GM21390 (cell line): ENCODE data around the gene ZNF440.
"Not testable (repeated sequence)": the region's sequence is repeated elsewhere in the genome, so short reads cannot be mapped to it uniquely, and the experiment has no call there.

Experiments
- ATAC-seq: cut with Tn5 transposase; IDR thresholded peaks from one replicate; pipeline ENCODE4 v1.9.1; 2021; ENCODE audit not compliant: unreplicated experiment

The ZNF440 gene

DNA sequence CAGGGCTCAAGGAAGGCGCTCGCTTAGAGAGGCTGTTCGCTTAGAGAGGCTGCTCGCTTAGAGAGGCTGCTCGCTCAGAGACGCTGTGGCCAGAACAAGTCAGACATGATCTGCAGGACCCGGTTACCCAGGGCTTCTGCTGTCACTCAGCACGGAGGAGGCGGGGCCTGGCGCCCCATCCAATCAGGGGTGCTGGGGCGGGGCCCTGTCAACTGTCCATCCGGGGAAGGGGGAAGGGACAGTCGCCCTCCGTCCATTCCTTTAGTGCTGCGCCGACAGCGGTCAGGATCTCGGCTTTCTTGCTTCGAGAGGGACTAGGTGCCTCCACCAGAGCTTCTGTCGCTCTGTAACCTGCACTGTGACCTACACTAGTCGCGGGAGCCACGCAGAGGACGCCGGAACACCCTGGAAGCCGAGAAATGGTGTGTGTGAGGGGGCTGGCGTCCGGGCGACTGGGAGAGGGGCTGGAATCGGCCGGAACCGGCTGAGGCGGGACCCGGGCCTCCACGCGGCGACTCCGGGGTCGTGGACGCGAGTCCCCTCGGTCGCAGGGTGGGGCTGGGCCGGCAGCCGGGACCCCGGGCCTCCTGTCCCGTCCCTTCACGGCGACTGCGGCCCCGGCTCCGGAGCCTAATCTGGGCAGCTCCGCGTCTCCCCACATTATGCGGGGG is at the start of gene ZNF440:
ZNF440 (plus strand) TSS at position 245 of the 671 bp plus-strand sequence; CDS start at position 420, 175 bp downstream.
- peak; percentile 97 for ATAC-seq

DNA sequence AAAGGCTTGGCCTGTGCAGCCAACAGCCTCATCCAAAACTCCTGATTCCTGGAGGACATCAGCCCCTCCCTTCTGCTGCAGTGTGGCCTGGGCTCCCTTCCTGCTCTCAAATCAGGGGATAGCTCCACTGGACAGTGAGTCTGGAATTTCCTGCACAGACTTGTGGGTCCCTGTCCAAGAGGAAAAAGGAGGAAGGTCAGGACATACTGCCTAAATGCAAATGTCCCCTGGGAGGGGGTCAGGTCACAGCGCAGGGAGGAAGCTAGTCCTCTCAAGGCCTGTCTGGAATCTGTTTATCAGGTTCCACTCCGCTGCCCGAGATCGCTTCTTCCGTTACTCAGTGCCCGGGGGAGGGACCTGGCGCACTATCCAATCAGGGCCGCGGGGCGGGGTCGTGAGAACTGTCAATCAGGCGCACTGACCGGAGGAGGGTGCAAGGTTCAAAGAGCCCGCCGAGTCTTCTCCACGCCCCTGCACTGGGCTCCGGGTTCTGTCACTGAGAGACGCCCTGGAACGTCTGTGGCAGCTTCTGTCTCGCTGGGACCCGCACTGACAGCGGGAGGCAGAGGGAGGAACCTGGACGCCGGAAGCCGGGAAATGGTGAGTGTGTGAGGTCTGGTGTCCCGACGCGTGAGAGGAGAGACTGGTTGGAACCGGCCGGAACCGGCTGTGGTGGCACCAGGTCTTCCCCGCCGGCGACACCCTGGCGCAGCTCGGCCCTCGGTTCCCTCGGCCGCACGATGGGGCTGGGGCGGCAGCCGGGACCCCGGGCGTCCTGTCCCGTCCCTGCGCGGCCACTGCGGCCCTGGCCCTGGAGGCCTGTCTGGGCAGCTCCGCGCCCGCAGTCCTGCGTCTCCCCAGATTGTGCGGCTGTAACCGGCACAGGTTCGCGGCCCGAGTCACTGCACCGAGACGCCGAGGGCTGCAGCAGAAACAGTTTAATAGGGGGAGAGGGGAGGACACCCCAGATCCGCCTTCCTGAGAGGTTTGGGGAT is 47.2 kb upstream of the ZNF440 start, which contains the start of gene ZNF441:
ZNF441 (plus strand) TSS at position 404 of the 995 bp plus-strand sequence; CDS start at position 598, 194 bp downstream.
- peak; percentile 88 for ATAC-seq

DNA sequence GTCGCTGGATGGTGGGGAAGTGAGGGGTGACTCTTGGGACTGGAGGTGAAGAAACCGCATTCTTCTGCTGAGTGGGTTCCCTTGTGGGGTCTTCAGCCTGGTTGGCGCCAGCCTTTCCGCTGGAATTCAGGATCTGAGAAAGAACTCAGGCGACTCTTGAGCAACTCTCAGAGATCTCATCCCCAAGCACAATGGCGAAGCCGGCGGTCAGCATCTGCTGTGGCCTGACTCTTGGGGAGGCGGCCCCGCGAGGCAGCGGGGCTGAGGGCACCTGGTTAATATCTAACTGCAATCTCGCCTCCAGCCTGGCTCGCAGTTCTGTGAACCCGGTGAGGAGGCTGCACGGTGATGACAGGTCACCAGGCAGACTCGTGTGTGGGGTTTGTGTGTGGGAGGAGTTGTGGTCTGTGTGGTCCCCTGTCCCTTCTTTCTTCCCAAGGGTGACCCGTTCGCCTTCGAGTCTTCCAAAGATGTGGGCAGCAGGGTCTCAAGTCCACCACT is 46.4 kb upstream of the ZNF440 start:
- ATAC-seq: peak; percentile 6

- no peak for ATAC-seq
These were observed 44.1 kb upstream of the ZNF440 start for GRCh38 chr19:11769995-11770394.

- not testable (repeated sequence) for ATAC-seq
These were observed 42.6 kb upstream of the ZNF440 start for GRCh38 chr19:11771520-11771919.

GRCh38 chr19:11776669-11777068 is 37.4 kb upstream of the ZNF440 start:
- ATAC-seq: not testable (repeated sequence)

DNA sequence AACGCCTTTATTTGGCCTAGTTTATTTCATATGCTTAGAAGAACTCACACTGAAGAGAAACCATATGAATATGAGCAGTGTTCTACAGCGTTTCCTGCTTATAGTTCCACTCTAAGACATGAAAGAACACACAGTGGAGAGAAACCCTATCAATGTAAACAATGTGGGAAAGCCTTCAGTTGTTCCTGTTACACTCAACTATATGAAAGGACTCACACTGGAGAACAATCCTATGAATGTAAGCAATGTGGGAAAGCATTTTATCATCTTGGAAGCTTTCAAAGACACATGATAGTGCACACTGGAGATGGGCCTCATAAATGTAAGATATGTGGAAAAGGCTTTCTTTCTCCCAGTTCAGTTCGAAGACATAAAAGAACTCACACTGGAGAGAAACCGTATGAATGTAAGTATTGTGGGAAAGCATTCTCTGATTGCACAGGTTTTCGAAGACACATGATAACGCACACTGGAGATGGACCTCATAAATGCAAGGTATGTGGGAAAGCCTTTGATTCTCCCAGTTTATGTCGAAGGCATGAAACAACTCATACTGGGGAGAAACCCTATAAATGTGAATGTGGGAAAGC is 33.5 kb upstream of the ZNF440 start:
- ATAC-seq: no peak

DNA sequence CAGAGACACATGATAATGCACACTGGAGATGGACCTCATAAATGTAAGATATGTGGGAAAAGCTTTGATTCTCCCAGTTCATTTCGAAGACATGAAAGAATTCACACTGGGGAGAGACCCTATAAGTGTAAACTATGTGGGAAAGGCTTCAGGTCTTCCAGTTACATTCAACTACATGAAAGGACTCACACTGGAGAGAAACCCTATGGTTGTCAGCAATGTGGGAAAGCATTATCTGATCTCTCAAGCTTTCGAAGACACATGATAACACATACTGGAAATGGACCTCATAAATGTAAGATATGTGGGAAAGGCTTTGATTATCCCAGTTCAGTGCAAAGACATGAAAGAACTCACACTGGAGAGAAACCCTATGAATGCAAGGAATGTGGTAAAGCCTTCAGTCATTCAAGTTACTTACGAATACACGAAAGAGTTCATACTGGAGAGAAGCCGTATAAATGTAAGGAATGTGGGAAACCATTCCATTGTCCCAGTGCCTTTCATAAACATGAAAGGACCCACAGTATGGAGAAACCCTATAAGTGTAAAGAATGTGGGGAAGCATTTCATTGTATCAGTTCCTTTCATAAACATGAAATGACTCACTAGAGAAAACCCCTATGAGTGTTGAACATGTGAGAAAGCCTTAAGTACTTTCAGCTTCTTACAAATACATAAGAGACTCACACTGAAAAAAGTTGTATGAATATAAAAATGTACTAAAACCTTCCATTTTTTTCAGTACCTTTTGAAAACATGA is 32.6 kb upstream of the ZNF440 start:
- no peak for ATAC-seq

- ATAC-seq: no peak
These were observed 30.3 kb upstream of the ZNF440 start for GRCh38 chr19:11783767-11784166.

DNA sequence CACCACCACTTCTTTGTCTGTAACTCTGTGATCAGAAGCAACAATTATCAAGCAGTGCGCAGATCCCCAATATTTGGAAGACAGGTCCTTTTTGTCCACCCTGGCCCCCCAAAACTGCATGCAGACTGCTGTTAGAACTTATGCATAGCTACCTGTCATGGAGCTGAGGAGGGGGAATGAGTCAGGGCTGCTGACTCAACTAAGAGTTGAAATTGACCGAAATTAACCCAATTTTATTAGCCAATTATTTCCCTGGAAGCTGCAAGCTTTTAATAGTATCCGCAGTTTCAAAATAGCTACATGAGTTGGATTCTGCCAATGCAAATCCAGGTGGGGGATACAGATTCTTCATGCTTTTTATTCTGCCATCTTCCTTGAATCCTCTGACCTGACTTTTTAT is 29.7 kb upstream of the ZNF440 start:
- no peak for ATAC-seq

DNA sequence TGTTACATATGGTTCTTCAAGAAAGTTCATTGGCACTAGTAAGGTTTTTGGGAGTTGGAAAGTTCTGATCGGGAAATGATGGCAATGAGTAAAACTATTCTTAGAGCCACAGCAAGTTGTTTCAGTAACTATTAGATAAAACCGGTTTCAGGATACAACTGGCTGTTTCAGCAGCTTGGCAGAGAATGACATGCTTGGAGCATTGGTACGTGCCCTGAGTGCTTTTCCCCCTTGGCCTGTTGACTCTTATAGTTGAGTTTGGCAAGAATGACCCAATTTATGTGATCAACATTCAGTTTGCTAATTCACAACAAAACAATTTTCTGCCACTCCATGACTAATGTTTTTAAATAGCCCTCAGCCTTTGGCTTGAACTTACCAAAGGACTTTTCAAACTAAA is 26.5 kb upstream of the ZNF440 start:
- ATAC-seq: no peak

DNA sequence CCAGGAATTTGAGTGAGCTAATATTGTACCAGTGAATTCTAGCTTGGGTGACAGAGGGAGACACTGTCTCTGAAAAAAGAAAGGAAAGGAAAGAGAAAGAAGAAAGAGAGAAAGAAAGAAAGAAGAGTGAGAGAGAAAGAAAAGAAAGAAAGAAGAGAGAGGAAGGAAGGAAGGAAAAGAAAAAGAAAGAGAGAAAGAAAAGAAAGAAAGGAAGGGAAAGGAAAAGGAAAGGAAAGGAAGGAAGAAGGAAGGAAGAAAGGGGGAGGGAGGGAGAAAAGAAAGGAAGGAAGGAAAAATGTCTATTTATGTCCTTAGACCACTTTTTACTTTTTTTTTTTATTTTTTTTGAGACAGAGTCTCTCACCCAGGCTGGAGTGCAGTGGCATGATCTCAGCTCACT is 21.1 kb upstream of the ZNF440 start:
- ATAC-seq: no peak

DNA sequence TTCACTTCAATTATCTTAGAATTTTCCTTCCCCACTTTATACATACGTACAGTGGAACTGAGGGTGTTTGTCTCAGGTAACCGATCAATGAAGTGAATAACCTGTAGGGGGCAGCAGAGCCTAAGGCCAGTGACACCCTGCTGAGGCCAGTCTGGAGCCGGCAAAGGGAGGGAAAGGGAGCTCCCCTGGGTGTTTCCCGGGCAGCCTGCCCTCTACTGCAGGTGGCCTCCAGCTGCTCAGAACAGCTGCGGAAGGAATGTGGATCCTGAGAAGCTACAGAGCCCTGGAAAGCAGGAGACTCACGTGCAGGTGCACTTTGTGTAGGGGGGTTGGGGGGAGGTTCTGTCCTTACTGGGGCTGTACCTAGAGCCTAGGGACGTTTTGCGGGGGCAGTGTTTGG is 16.6 kb upstream of the ZNF440 start:
- no peak for ATAC-seq

- ATAC-seq: peak; percentile 94
These were observed 15.4 kb upstream of the ZNF440 start, which contains the start of gene ZNF491 for GRCh38 chr19:11798391-11799330. Gene ZNF491 (plus strand): TSS chr19:11798523. CDS start chr19:11805954, 7,431 bp downstream.

DNA sequence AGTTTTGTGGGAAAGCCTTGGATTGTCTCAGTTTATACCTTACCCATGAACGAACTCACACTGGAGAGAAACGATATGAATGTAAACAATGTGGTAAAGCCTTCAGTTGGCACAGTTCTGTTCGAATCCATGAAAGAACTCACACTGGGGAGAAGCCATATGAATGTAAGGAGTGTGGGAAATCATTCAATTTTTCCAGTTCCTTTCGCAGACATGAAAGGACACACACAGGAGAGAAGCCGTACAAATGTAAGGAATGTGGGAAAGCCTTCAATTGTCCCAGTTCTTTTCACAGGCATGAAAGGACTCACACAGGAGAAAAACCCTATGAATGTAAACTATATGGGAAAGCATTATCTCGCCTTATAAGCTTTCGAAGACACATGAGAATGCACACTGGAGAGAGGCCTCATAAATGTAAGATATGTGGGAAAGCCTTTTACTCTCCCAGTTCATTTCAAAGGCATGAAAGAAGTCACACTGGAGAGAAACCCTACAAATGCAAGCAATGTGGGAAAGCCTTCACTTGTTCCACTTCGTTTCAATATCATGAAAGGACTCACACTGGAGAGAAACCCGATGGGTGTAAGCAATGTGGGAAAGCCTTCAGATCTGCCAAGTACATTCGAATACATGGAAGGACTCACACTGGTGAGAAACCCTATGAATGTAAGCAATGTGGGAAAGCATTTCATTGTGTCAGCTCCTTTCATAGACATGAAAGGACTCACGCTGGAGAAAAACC is 7.5 kb upstream of the ZNF440 start:
- no peak for ATAC-seq

DNA sequence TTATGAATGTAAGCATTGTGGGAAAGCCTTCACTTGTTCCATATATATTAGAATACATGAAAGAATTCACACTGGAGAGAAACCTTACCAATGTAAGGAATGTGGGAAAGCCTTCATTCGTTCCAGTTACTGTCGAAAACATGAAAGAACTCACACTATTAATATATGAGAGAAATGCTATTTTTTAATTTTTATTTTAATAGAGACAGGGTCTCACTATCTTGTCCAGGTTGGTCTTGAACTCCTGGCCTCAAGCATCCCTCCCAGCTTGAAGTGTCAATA is 7.0 kb upstream of the ZNF440 start:
- no peak for ATAC-seq

- ATAC-seq: peak; percentile 41
These were observed 407 bp upstream of the ZNF440 start for GRCh38 chr19:11813703-11814028.

- no peak for ATAC-seq
These were observed 595 bp downstream of the ZNF440 start for GRCh38 chr19:11814700-11815035.

GRCh38 chr19:11821474-11822109 is 7.5 kb downstream of the ZNF440 start:
- ATAC-seq: no peak
